ENCODE measurements around the gene CKB.

DNA sequence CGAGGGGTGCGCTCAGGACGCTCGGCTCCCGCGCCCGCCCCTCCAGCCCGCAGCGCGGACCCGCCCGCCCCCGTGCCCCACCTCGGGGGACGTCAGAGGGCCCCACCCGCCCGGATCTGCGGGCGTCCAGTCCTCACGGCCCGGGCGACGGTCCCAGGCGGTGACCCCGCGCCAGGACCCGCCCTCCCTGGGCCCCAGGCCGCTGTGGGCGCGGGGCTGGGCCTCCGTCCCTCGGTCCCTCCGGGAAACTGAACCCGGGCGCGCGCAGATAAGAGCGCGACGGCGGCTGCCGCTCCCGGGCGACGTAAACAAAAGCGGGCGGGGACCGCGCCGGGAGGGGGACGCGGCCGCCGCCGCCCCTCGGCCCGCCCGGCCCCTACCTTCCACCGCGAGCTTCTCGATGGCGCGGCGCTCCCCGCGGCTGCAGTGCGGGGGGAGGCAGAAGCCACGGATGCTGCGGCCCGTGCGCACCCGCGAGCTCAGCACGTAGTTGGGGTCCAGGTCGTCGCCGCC, 1.1 kb downstream of the CKB start:
- TF ChIP-seq, protein P1, sequence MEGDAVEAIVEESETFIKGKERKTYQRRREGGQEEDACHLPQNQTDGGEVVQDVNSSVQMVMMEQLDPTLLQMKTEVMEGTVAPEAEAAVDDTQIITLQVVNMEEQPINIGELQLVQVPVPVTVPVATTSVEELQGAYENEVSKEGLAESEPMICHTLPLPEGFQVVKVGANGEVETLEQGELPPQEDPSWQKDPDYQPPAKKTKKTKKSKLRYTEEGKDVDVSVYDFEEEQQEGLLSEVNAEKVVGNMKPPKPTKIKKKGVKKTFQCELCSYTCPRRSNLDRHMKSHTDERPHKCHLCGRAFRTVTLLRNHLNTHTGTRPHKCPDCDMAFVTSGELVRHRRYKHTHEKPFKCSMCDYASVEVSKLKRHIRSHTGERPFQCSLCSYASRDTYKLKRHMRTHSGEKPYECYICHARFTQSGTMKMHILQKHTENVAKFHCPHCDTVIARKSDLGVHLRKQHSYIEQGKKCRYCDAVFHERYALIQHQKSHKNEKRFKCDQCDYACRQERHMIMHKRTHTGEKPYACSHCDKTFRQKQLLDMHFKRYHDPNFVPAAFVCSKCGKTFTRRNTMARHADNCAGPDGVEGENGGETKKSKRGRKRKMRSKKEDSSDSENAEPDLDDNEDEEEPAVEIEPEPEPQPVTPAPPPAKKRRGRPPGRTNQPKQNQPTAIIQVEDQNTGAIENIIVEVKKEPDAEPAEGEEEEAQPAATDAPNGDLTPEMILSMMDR (IDR thresholded peaks at IDR 0.05; ENCODE audit: low read length), result no peak
- no peak for TF ChIP-seq EZH2 (optimal IDR thresholded peaks at IDR 0.05; ENCODE audit: low read depth, low read length)

Measured in MM.1S (cell line).